ENCODE data around the gene ACMSD. TPM values are rescaled to one million over a fixed set of nuclear protein-coding genes. Genes with fewer than 3 reads are reported as not detected.

The ACMSD gene
- total and polyA plus RNA-seq, 2 donors (not counting 1 experiment from before 2014, with no cell fraction given) = not detected

DNA sequence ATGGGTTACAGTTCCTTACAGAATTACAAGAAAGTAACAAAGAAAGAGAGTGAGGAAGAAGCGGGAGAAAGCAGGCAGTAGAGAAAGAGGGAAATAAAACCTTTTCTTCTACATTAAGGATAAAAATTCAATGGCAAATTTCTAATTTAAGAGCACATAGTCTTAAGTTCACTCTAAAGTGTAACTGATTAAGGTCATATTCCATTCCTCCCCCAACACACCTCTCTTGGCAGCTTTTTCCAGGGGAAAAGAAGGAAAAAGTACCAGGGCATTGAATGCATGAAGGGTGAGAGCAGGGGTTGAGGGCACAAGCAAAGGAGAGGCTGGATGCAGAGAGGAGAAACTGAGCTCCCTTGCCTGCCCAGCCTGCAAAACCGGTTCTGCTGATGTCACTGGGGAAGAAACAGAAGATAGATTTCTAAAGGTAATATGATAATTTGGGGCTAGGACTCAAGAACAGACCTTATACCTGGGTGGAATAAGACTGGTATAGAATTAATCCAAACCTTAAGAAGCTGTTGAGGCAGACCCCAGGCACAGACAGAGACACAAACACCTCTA lies 4.6 kb downstream of the ACMSD start:
- Histone ChIP-seq H3K36me3 (ENCODE audit: control insufficient read depth, insufficient read depth, low read length) (no peaks in the 10 kb centered on the region), H3K9ac (ENCODE audit: insufficient read depth, low read length) (no peak overlapping the region), H3K4me2 (ENCODE audit: extremely low read depth, insufficient read depth, low read length) (no peak overlapping the region), H3K27ac (ENCODE audit: insufficient read depth, low read length) (no peak overlapping the region), H2AFZ (ENCODE audit: low read length) (no peak overlapping the region), H3K4me1 (ENCODE audit: control insufficient read depth, extremely low read depth, insufficient read depth, low read length) (no peaks in the 10 kb centered on the region), H3K79me2 (ENCODE audit: control insufficient read depth, insufficient read depth, low read length) (no peaks in the 10 kb centered on the region), H3K27me3 (ENCODE audit: control insufficient read depth, insufficient read depth, low read length) (no peaks in the 10 kb centered on the region), H3K4me3 (replicated peaks in 1 of 4; ENCODE audit: control extremely low read depth in 1 of 4, insufficient read depth in 1 of 4, low read depth in 3 of 4, low read length in 4 of 4) (no peak overlapping the region), H3K9me3 (ENCODE audit: control insufficient read depth, insufficient read depth, low read depth, low read length) (no peaks in the 10 kb centered on the region), H4K20me1 (ENCODE audit: control insufficient read depth, extremely low read depth, insufficient read depth, low read length) (no peaks in the 10 kb centered on the region)
- no peak for DNase-seq (ENCODE audit: low read depth in 2 of 2)
- TF ChIP-seq, protein P1, sequence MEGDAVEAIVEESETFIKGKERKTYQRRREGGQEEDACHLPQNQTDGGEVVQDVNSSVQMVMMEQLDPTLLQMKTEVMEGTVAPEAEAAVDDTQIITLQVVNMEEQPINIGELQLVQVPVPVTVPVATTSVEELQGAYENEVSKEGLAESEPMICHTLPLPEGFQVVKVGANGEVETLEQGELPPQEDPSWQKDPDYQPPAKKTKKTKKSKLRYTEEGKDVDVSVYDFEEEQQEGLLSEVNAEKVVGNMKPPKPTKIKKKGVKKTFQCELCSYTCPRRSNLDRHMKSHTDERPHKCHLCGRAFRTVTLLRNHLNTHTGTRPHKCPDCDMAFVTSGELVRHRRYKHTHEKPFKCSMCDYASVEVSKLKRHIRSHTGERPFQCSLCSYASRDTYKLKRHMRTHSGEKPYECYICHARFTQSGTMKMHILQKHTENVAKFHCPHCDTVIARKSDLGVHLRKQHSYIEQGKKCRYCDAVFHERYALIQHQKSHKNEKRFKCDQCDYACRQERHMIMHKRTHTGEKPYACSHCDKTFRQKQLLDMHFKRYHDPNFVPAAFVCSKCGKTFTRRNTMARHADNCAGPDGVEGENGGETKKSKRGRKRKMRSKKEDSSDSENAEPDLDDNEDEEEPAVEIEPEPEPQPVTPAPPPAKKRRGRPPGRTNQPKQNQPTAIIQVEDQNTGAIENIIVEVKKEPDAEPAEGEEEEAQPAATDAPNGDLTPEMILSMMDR (conservative IDR thresholded peaks at IDR 0.05 in 1 of 2, IDR thresholded peaks at IDR 0.05 in 1 of 2; ENCODE audit: low read depth in 1 of 2, low read length in 2 of 2) = no peak
- TF ChIP-seq EZH2 (IDR thresholded peaks at IDR 0.05; ENCODE audit: low read length, missing control alignments) = no peak

DNA sequence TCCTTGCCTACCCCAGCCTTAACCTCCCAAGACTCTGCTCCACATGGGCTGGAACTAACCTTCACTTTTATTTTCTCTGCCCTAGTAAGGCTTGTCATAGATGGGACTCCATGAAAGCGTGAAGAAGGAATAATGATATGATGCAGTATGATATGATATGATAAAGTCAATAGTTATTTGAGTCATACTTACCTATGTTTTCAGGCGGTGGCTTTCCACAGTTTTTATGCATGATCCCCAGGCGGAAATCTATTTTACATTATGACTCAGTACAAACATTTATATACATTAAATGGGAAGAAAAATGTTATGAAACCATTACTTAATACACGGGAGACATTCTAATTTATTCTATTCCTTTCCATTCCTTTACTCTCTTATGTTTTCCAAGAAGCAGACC lies 5.6 kb downstream of the ACMSD start:
- H3K4me2 ChIP-seq (ENCODE audit: extremely low read depth, insufficient read depth, low read length) = no peak overlapping the region
- H3K4me1 ChIP-seq (ENCODE audit: control insufficient read depth, extremely low read depth, insufficient read depth, low read length) = no peaks in the 10 kb centered on the region
- H3K79me2 ChIP-seq (ENCODE audit: control insufficient read depth, insufficient read depth, low read length) = no peaks in the 10 kb centered on the region
- H3K27ac ChIP-seq (ENCODE audit: insufficient read depth, low read length) = no peak overlapping the region
- H3K27me3 ChIP-seq (ENCODE audit: control insufficient read depth, insufficient read depth, low read length) = no peaks in the 10 kb centered on the region
- TF ChIP-seq EZH2 (IDR thresholded peaks at IDR 0.05; ENCODE audit: low read length, missing control alignments) = no peak
- TF ChIP-seq, protein P1 (conservative IDR thresholded peaks at IDR 0.05 in 1 of 2, IDR thresholded peaks at IDR 0.05 in 1 of 2; ENCODE audit: low read depth in 1 of 2, low read length in 2 of 2) = no peak
- H3K4me3 ChIP-seq (replicated peaks in 1 of 4; ENCODE audit: control extremely low read depth in 1 of 4, insufficient read depth in 1 of 4, low read depth in 3 of 4, low read length in 4 of 4) = no peak overlapping the region
- DNase-seq (ENCODE audit: low read depth in 2 of 2) = no peak
- no peak overlapping the region for H3K9ac ChIP-seq (ENCODE audit: insufficient read depth, low read length)
- H4K20me1 ChIP-seq (ENCODE audit: control insufficient read depth, extremely low read depth, insufficient read depth, low read length) = no peaks in the 10 kb centered on the region
- no peaks in the 10 kb centered on the region for H3K36me3 ChIP-seq (ENCODE audit: control insufficient read depth, insufficient read depth, low read length)
- H3K9me3 ChIP-seq (ENCODE audit: control insufficient read depth, insufficient read depth, low read depth, low read length) = no peaks in the 10 kb centered on the region
- H2AFZ ChIP-seq (ENCODE audit: low read length) = no peak overlapping the region

DNA sequence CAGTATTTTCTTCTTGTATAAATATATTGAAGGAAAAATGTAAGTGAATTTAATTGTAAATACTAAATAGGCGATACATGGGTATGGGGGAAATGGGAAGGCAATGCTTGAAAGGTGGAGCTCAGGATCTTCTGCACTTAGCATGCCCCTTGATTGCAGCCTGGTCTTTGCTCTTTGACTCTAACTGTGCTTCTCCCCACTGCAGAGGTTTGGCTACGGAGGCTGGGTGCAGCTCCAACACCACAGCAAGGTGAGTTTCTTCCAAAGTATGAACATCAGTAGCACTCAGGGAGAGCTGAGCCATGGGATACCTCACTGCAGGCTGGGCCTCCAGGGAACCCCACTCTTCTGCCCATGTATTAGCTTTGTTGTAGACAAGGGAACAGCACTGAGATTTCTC lies 6.6 kb downstream of the ACMSD start:
- Histone ChIP-seq H4K20me1 (ENCODE audit: control insufficient read depth, extremely low read depth, insufficient read depth, low read length) (no peaks in the 10 kb centered on the region), H3K4me3 (replicated peaks in 1 of 4; ENCODE audit: control extremely low read depth in 1 of 4, insufficient read depth in 1 of 4, low read depth in 3 of 4, low read length in 4 of 4) (no peak overlapping the region), H2AFZ (ENCODE audit: low read length) (no peak overlapping the region), H3K4me2 (ENCODE audit: extremely low read depth, insufficient read depth, low read length) (no peak overlapping the region), H3K27me3 (ENCODE audit: control insufficient read depth, insufficient read depth, low read length) (no peaks in the 10 kb centered on the region), H3K9ac (ENCODE audit: insufficient read depth, low read length) (no peak overlapping the region), H3K79me2 (ENCODE audit: control insufficient read depth, insufficient read depth, low read length) (no peaks in the 10 kb centered on the region), H3K9me3 (ENCODE audit: control insufficient read depth, insufficient read depth, low read depth, low read length) (no peaks in the 10 kb centered on the region), H3K36me3 (ENCODE audit: control insufficient read depth, insufficient read depth, low read length) (no peaks in the 10 kb centered on the region), H3K27ac (ENCODE audit: insufficient read depth, low read length) (no peak overlapping the region), H3K4me1 (ENCODE audit: control insufficient read depth, extremely low read depth, insufficient read depth, low read length) (no peaks in the 10 kb centered on the region)
- no peak for TF ChIP-seq EZH2 (IDR thresholded peaks at IDR 0.05; ENCODE audit: low read length, missing control alignments)
- TF ChIP-seq, protein P1 (conservative IDR thresholded peaks at IDR 0.05 in 1 of 2, IDR thresholded peaks at IDR 0.05 in 1 of 2; ENCODE audit: low read depth in 1 of 2, low read length in 2 of 2) = no peak
- no peak for DNase-seq (ENCODE audit: low read depth in 2 of 2)

Measured in fibroblast of lung (primary cell).